HG03571 (cell line): ENCODE results near the gene STRA6.

ENCODE experiments used
- ATAC-seq: cut with Tn5 transposase; IDR thresholded peaks from one replicate; pipeline ENCODE4 v1.9.1; 2021; ENCODE audit not compliant: unreplicated experiment

STRA6 gene, protein sequence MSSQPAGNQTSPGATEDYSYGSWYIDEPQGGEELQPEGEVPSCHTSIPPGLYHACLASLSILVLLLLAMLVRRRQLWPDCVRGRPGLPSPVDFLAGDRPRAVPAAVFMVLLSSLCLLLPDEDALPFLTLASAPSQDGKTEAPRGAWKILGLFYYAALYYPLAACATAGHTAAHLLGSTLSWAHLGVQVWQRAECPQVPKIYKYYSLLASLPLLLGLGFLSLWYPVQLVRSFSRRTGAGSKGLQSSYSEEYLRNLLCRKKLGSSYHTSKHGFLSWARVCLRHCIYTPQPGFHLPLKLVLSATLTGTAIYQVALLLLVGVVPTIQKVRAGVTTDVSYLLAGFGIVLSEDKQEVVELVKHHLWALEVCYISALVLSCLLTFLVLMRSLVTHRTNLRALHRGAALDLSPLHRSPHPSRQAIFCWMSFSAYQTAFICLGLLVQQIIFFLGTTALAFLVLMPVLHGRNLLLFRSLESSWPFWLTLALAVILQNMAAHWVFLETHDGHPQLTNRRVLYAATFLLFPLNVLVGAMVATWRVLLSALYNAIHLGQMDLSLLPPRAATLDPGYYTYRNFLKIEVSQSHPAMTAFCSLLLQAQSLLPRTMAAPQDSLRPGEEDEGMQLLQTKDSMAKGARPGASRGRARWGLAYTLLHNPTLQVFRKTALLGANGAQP

DNA sequence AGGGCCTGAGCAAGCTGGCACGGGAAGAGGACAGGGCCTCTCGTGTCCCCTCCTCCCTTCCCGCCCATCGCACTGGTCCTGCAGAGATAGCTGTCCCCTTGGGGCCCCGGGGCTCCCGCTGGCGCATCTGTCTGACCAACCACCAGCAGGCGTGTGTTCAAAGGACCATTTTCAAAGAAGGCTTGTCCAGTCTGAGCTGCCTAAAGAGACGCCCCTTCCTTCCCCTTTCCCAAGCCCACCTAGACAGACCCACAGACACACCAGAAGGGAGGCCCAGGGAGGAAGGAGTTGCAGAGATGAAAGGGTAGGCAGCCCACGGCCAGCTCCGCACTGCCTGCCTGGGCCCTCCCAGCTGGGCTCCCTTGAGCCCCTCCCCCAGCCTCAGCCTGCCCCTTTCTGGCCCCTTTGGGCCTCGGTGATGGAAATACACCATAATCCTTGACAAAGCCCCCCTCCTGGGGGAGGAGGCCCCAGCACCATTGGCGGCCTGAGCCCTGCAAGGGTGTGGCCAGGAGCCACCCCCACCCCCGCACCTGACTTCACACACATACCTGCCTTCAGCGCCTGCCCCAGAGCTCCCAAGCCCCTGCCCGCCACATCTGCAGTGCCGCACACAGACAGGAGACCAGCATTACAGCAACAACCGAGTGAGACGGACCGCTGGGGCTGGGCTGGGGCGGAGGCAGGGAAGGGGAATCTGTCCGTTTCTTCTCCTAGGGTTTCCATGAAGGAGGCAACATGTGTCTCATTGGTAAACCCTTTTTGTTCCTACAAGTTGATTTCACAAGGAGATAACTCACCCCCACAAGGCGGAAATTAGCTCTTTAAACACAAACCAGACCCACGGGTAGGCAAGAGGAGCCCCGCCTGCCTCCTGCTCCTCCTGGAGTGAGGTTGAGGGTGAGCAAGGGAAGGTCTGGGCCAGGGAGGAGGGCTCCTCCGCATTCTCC, at the start of gene STRA6:
Gene STRA6, minus strand, starts transcription at position 336 of the 950 bp plus-strand sequence. CDS start 520 bp downstream, outside the sequence.
- ATAC-seq: no peak

DNA sequence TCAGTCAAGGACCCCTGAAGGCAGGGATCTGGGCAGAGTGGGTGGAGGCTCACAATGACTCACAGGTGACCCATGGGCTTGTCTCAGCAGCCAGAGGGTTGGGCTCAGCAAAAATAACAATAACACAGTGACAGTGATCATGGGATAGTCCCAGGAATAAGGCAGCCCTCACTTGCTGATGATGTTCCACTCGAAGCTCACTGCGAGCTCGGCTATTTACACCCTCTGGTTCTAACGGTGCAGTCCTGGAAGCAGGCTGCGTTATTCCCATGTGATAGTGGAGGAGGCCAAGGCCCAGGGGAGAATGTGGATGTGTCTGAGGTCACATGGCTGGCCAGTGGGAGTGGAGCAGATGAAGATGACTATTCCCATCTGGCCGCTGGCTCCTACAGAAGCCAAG, 49.7 kb upstream of the STRA6 start:
- no peak for ATAC-seq

DNA sequence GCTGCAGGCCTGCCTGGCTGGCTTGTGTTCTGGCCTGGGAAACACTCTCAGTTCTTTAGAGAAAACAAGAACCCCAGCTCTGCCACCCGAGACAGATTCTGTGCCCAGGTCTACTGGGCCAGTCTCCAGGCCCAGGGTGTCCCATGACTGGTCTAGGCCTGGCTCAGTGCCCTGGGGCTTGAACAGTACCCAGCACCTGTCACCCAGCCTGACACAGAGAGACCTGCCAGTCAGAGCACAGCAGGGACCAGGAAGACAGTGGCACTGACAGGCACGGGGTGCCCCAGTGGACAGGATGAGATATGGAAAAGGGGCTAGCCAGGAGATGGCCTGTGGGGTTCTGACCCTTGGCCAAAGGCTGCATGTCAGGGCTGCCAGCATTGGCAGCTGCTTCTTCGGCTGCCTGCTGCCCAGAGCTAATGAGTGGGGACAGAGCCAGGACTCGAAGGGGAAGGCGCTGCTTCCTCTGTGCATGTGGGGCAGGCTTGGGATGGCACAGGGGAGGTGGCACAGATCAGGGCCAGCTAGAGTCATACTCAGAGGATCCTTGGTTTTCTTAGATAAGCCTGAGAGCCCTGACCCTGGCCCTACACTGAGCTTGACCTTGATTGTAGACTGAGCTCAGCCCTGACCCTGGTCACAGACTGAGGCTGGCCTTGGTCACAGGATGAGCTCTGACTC, 48.7 kb upstream of the STRA6 start:
- ATAC-seq: no peak

DNA sequence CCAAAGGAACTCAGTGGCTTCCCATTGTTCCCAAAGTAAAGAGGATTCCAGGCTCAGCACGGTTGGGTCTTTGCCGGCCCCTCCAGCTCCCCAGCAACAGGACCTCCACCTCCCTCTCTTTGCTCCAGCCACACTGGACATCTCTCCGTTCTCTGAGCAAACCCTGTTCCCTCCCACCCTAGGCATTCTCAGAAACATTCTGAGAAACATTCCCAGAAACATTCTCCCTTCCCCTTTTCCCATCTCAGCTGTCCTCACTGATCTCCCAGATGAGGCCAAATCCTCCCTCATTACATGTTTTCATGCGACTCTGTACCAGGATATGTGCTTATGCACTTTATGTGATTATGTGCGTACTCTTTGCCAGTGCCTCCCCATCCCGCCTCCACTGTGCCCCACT, 47.7 kb upstream of the STRA6 start:
- no peak for ATAC-seq

DNA sequence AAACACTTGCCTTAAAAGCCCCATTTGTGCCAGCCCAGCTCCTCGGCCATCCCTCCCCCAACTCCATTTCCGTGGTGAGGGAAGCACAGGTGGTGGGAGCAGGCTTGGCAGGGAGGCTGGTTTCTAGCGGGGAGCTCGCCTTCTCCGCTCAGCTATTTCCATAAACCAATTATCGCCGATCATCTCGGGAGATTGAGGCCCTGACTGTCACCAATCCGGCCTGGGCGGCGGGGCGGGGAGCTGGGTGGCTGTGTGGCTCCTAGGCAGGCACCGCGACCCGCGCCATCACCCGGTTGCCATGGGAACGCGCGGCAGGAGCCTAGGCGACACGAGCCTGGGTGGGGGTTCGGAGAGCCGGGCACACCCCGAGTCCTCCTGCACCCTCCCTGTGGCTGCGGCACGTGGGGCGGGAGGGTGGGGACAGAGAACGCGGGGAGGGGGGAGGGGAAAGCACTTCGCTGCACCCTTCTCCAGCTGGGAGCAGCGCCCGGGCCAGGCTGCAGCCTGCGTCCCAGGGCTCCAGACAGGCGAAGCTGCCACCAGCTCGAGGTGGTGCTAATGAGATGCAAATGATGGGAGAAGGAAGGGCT, 42.9 kb upstream of the STRA6 start:
- no peak for ATAC-seq

DNA sequence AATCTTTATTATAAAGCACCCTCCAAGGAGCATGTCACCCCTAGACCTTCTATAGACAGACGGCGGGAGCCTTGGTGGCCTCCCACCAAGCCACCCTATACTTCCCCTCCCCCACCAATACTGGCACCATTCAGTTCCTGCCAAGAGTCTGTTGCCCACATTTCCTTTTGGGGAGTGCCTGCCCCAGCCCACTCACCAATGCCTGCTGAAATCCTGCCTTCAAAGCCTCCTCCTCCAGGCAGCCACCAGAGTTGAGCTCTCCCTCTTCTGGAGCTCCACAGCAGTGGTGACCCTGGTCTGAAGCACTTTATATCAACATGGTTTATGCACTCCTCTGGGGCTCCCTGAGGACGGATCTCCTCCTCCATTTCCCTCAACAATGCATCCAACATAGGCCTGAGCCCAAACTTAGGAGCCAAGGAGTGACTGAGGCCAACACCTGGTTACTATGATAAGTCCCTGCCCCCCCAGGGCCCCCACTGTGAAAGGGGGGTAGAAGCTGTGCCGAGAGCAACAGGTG, 42.3 kb upstream of the STRA6 start:
- no peak for ATAC-seq

DNA sequence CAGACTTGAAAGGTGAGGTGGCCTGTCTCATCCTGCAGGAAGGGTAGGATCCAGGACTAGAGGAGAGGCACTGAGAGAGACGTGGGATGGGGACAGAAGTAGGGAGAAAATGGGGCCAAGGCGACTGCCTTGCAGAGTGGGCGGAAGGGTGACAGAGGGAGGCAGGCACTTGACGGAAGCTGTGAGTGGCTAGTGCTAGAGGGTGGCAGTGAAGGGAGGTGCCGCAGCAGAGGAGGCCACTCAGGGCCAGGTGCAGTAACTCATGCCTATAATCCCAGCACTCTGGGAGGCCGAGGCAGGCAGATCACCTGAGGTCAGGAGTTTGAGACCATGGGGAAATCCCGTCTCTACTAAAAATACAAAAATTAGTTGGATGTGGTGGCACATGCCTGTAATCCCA, 40.8 kb upstream of the STRA6 start:
- ATAC-seq: no peak

DNA sequence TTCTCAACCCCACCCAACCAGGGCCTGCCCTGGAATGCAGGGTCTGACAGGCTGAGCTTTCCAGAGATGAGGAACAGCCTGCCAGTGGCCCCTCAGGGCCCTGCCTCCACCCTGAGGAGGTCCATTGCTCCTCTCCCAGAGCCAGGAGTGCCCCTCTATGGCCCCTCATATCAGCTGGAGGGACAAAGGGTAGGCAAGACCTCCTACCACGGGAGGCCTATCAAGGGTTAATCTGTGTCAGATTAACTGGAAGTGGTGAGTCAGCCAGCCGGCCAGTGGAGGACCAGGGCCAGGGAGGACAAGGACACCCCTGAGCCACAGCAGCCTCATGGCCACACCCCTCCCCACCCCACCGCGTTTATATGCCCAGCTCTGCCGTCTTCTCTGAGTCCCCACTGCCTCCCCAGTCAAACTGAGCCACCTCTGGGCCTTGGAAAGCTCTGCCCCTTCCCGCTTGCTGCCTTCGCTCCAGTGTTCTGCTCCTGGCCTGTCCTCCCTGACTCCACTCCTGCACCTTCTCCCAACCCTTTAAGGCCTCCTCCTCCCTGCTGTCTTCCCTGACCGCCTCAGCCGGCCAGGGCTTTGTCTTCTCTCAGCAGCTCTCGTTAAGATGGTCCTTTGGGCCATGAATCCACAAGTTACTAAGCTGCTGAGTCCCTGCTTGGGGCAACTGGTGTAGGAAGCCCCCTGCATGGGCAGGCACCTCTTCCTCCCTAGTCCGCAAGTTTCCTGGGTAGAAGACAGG, 40.0 kb upstream of the STRA6 start:
- ATAC-seq: no peak

DNA sequence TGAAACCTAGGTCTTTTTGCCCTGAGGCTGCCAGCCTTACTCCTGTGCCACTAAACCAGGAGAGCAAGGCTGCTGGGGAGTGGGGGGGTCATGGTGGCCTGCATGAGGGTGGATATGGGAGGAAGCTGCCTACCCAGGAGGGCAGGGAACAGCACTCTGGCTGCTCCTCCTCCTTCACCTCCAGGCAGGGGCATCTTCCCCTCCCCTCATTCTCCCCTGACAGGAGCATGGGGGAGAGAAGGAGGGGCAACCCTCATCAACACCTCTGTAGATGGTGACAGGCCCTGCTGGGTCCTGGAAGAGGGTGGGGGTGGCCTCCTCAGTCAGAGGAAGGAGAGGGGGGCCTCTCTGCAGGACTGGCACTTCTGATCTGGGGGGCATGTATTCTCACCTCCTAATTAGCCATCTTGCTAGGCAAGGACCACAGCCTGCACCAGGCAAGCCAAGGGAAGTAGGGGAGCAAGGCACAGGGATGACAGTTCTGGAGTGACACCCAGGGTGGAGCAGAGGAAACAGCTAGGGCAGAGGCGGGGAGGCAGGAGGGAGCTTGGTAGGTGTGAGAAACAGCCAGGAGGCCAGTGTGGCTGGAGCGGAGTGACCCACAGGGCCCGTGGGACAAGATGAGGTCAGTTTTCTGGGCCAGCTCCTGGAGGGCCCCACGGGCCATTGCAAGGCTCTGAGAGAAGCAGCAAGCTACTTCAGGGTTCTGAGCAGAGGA, 38.5 kb upstream of the STRA6 start:
- no peak for ATAC-seq

DNA sequence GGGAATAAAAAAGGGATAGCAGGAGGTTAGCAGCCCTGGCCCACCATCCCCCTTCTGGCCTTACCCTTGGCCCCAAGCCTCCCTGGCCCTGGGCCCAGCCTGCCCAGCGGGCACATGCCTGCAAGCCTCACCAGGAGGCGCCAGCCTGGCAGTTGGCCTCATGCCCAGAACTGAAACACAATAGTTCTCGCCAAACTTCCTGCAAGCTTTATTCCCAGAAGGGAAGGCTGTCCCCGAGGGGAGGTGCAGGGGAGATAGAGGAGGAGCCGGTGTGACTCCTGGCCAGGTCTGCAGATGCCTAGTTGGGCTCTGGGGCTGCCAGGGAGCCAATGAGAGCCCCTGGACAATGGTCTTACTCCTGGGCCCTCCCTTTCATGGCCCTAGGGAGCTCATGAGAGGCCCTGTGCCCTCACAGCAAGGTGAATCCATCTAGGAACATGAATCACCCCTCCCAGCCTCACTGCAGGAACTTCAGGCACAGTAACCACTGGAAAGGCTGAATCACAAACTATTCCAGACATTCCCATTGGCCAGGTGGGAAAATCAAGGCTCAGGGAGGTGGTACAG, 37.5 kb upstream of the STRA6 start:
- ATAC-seq: no peak

DNA sequence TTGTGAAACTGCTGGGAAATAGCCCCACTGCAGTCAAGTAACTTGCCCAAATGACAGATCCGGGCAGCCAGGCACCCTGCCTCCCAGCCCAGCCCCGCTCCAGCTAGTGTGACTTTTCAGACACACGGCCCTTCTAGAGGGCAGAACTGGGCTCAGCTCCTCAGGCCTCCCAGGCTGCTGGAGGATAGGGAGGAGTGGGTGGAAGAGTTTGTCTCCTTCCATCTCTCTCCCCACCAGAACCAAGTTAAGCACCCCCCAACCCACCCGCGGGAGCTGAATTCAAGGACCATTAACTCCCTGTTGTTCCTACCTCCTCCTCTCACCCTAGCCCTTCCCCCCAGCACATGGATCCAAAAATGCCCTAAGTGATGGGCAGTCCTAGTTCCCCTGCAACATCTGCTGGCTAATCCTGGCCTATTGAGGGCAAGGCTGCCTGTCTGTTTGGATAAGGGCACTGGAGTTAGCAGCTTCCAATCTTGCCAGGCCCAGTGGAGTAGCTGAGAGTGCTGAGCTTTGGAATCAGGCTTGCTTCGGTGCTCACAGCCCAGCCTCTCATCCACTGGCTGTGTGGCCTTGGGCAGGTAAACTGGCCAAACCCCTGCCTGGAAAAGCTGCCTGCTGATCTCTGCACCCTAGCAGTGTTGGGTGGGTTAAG, 36.6 kb upstream of the STRA6 start:
- ATAC-seq: no peak

DNA sequence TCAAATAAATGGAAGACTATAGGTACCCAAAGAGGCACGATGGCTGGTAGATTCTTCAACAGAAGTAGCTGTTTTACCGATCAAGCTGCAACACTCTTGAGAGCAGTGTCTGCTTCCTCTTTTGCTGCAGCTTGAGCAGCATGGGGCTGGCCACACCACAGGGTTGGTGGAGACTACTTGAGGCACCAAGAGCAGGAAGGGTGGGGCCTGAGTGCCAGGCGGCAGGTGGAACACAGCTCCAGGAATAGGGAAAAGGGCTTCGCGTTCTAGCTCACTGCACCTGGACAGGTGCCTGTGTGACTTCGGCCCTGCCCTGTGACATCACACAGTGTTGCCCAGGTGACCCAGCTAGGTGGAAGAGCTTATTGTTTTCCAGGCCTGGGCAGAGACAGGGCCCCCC, 33.4 kb upstream of the STRA6 start, which contains the start of gene CCDC33:
Gene CCDC33, plus strand, starts transcription at position 365 of the 400 bp plus-strand sequence. CDS start 394 bp downstream, outside the sequence.
- ATAC-seq: no peak

DNA sequence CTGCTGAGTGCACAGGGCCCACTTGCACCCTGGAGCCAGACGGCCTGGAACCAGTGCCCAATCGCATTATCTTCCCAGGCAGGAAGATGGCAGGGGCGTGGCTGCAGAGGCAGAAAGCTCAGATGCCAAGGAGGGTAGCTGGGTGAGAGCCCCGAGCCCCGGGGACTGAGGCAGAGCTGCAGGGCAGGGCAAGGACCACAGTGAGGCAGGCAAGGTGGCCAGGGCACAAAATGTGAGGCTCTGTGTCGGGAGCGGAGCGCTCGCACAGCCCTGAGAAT, 31.9 kb upstream of the STRA6 start:
- ATAC-seq: no peak

DNA sequence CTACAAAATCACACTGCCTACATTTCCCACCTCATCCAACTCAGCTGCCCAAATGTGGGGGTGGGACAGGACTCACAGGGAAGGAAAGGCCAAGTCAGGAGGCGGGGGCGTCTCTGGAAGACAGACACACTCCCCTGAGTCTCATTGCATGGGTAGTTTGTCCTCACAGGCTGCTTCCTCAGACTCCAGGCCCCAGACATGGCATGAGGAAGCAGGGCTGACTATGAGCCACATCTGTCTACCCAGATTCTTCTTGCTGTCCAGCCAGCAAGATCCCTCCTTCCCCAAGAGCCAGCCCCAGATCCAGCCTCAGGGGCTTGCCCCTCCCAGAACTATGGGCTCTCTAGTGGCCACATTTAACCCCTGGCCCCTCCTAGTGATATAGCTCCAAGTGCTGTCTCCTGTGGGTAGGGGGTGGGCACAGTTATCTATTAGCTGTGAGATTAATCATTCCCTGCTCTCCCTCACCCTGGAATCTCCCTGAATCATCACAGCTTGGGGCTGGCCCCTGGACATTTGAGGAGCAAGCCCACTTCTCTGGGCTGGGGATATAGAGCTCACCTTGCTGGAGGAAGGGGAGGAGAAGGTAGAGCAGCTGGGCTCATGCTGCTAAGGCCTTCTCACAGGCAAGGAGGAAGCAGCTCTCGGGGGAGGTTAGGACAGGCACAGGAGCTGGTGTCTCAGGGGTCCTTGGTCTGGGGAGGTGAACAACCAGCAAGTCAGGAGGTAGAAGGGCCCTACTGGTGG, 31.4 kb upstream of the STRA6 start:
- ATAC-seq: no peak

DNA sequence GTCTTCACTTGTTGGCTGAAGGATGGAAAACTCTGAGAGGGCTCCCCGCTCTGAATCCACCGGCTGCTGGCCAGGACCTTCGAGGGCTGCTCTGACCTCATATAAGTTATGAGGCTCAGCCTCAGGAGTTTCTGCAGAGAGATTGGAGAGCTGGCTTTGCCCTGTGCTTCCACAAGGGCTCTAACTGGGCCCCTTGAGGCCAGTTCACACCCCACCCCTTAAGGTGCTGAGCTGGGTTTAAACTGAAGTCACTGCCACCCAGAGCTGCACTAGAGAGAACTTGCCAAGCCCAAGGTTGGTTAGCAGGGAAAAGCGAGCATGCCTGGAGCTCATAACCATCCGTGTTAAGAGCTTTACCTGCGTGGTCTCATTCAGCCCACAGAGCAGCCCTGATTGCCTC, 30.8 kb upstream of the STRA6 start:
- no peak for ATAC-seq

DNA sequence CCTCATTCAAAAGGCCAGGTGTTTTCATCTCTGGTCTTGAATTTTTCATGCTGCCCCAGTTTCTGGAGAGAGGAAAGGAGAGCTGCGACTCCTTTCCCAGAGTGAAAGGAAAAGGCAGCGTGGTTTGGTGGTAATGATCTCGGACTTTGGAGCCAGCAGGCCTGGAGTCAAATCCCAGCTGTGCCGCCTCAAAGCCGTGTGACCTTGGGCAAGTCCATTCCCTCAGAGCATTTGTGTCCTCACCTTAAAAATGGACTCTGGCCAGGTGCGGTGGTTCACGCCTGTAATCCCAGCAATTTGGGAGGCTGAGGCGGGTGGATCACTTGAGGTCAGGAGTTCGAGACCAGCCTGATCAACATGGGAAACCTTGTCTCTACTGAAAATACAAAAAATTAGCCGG, 28.9 kb upstream of the STRA6 start:
- ATAC-seq: no peak

DNA sequence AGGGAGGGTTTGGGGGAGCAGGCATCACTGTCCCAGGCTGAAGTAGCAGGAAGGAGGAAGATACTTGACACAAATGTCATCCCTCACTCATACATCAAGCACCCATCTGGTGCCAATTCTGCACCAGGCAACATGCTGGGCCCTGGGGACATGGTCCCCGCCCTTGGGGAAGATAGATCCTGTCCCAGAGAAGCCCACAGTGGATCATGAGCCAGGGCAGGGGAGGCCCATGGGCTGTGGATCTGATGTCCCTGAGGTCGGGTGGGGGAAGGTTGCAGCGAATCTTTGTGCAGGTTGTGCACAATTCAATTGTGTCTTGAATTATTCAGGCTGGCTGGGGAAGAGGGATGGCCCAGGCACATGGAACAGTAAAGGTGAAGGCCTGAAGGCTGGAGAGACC, 27.1 kb upstream of the STRA6 start:
- ATAC-seq: no peak

DNA sequence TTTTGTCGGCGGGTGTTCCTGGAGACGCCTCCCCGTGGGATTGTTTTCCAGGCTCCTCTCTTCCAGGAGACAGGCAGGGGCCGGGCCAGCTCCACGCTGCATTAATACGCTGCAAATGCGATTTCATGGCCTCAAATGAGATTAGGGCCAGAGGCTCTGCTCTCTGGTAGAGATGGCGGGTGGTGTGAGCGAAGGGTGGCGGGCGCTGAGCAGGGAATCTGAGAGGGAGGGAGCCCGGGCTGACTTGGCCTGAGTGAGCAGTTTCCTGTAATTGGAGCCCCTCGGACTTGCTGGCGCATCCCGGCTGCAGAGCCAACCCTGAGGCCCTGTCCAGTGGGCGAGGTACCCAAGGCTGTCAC, 26.1 kb upstream of the STRA6 start:
- no peak for ATAC-seq
